ENCODE data around the gene PIGL. TPM values are rescaled to one million over a fixed set of nuclear protein-coding genes. Genes with fewer than 3 reads are reported as not detected.
A peak's percentile ranks its signal among the peaks of the same experiment; 100 is the strongest.

PIGL gene
- total RNA-seq, 1 donor from 2014 or later = 53.0 TPM

GRCh38 chr17:16363749-16364536 lies 146.9 kb downstream of the PIGL start:
- Histone ChIP-seq H3K27me3 (ENCODE audit: control insufficient read depth, insufficient read depth, low read length) (no peaks in the 10 kb centered on the region), H3K36me3 (ENCODE audit: control insufficient read depth, insufficient read depth, low read length) (no peaks in the 10 kb centered on the region), H3K4me3 (ENCODE audit: low read depth, low read length) (no peak overlapping the region)
- no peak for DNase-seq (ENCODE audit: low read depth)
- TF ChIP-seq CTCF (IDR thresholded peaks at IDR 0.05; ENCODE audit: insufficient read depth, low read length, poor library complexity, severe bottlenecking) = peak; percentile 91

GRCh38 chr17:16364625-16365024 lies 147.6 kb downstream of the PIGL start:
- no peak for TF ChIP-seq CTCF (IDR thresholded peaks at IDR 0.05; ENCODE audit: insufficient read depth, low read length, poor library complexity, severe bottlenecking)
- no peak for DNase-seq (ENCODE audit: low read depth)
- Histone ChIP-seq H3K36me3 (ENCODE audit: control insufficient read depth, insufficient read depth, low read length) (no peaks in the 10 kb centered on the region), H3K27me3 (ENCODE audit: control insufficient read depth, insufficient read depth, low read length) (no peaks in the 10 kb centered on the region), H3K4me3 (ENCODE audit: low read depth, low read length) (no peak overlapping the region)

DNA sequence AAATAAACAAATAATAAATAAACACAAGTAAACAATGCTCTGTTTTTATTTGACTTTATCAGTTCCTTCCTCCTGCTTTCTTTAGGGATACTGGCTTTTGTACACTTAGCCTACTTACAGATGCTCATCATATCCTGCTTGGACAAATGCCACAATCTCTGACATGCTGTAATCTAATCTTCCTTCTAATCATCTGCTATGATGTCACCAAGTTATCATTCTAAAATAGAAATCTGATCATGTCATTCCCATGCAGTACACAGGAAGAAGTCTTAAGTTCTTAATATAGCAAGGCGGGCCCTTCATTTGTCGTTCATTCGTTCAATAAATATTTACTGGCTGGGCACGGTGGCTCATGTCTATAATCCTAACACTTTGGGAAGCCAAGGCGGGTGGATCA lies 154.7 kb downstream of the PIGL start:
- DNase-seq (ENCODE audit: low read depth) = no peak
- TF ChIP-seq CTCF (IDR thresholded peaks at IDR 0.05; ENCODE audit: insufficient read depth, low read length, poor library complexity, severe bottlenecking) = no peak
- Histone ChIP-seq H3K27me3 (ENCODE audit: control insufficient read depth, insufficient read depth, low read length) (no peaks in the 10 kb centered on the region), H3K4me3 (ENCODE audit: low read depth, low read length) (no peak overlapping the region), H3K36me3 (ENCODE audit: control insufficient read depth, insufficient read depth, low read length) (no peaks in the 10 kb centered on the region)

GRCh38 chr17:16374146-16374938 lies 157.3 kb downstream of the PIGL start:
- H3K27me3 ChIP-seq (ENCODE audit: control insufficient read depth, insufficient read depth, low read length) = no peaks in the 10 kb centered on the region
- DNase-seq (ENCODE audit: low read depth) = no peak
- no peaks in the 10 kb centered on the region for H3K36me3 ChIP-seq (ENCODE audit: control insufficient read depth, insufficient read depth, low read length)
- H3K4me3 ChIP-seq (ENCODE audit: low read depth, low read length) = no peak overlapping the region
- TF ChIP-seq CTCF (IDR thresholded peaks at IDR 0.05; ENCODE audit: insufficient read depth, low read length, poor library complexity, severe bottlenecking) = no peak

Other genes with a start within 250 kb of the PIGL start
- 28.6 and 41.6 TPM in 2 replicates for gene ZSWIM7, start 217.5 kb upstream of the PIGL start, total RNA-seq
- gene TTC19, start 217.4 kb upstream of the PIGL start, total RNA-seq = 70.2 and 71.2 TPM in 2 replicates
- 79.3 and 95.1 TPM in 2 replicates for gene NCOR1, start 1.7 kb upstream of the PIGL start, total RNA-seq
- 42.6 and 68.4 TPM in 2 replicates for gene CENPV, start 136.3 kb downstream of the PIGL start, total RNA-seq
- 820 and 911 TPM in 2 replicates for gene UBB, start 163.9 kb downstream of the PIGL start, total RNA-seq
- gene TRPV2, start 198.4 kb downstream of the PIGL start, total RNA-seq = 2.6 and 3.8 TPM in 2 replicates

All from kidney epithelial cell (primary cell).